Activated naive CD8-positive, alpha-beta T cell treated with anti-CD3 and anti-CD28 coated beads for 36 hours (primary cell): ENCODE results near the gene GDF2. TPM values are rescaled to one million over a fixed set of nuclear protein-coding genes. Genes with fewer than 3 reads are reported as not detected.

ENCODE experiments used
- DNase-seq: peaks from one replicate; pipeline ENCODE4 v3.0.0; 2021
- H3K27ac Mint-ChIP-seq: one replicate; pipeline ENCODE4 v1.8.0; 2022; ENCODE audit warnings: mild to moderate bottlenecking, moderate library complexity, mixed read lengths
- H3K27me3 Mint-ChIP-seq: one replicate; pipeline ENCODE4 v1.8.0; 2022; ENCODE audit warnings: mild to moderate bottlenecking, mixed read lengths
- H3K36me3 Mint-ChIP-seq: one replicate; pipeline ENCODE4 v1.8.0; 2021; ENCODE audit warnings: mild to moderate bottlenecking, mixed read lengths
- H3K4me1 Mint-ChIP-seq: one replicate; pipeline ENCODE4 v1.8.0; 2021; ENCODE audit warnings: mixed read lengths
- H3K4me3 Mint-ChIP-seq: one replicate; pipeline ENCODE4 v1.8.0; 2022; ENCODE audit warnings: mild to moderate bottlenecking, moderate library complexity, mixed read lengths
- H3K9me3 Mint-ChIP-seq: one replicate; pipeline ENCODE4 v1.8.0; 2022; ENCODE audit warnings: mixed read lengths
- total RNA-seq, 2 experiments: library from RNA; stranded (reverse); gene quantifications; one replicate each; pipeline ENCODE4 v1.2.3, GENCODE V29; 2021

Gene GDF2
- total RNA-seq, 2 experiments from 2014 or later = not detected

- H3K36me3 Mint-ChIP-seq = no peaks in the 10 kb centered on the region
- H3K27ac Mint-ChIP-seq = no peak overlapping the region
- H3K4me1 Mint-ChIP-seq = no peaks in the 10 kb centered on the region
- no peak overlapping the region for H3K4me3 Mint-ChIP-seq
- no peaks in the 10 kb centered on the region for H3K9me3 Mint-ChIP-seq
- no peaks in the 10 kb centered on the region for H3K27me3 Mint-ChIP-seq
- DNase-seq = no peak
These were observed 34.9 kb downstream of the GDF2 start for GRCh38 chr10:47357131-47357582.

GRCh38 chr10:47357911-47358310 is 35.7 kb downstream of the GDF2 start:
- no peak overlapping the region for H3K4me3 Mint-ChIP-seq
- H3K4me1 Mint-ChIP-seq = no peaks in the 10 kb centered on the region
- no peak overlapping the region for H3K27ac Mint-ChIP-seq
- H3K36me3 Mint-ChIP-seq = no peaks in the 10 kb centered on the region
- DNase-seq = no peak
- H3K27me3 Mint-ChIP-seq = no peaks in the 10 kb centered on the region
- no peaks in the 10 kb centered on the region for H3K9me3 Mint-ChIP-seq

DNA sequence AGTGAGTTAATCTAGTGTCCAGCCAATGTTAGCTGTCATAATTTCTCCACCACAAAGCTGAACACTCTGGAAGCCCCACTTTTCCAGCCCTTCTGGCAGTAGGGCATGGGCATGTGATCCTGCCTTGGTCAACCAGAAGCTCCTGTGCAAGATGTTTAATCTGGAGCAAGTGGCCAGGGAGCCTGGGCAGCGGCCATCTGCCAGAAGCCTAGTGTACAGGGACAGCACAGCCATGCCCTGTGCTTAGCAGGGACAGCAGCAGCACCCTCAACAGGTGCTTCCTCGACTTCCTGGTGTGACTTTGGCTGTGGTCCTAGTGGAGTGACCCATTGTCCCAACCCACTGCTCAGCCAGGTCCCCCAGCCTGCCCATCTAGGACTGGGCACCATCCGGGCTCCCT is 36.2 kb downstream of the GDF2 start:
- no peak for DNase-seq
- no peak overlapping the region for H3K4me3 Mint-ChIP-seq
- H3K4me1 Mint-ChIP-seq = no peaks in the 10 kb centered on the region
- no peaks in the 10 kb centered on the region for H3K36me3 Mint-ChIP-seq
- H3K27me3 Mint-ChIP-seq = no peaks in the 10 kb centered on the region
- no peak overlapping the region for H3K27ac Mint-ChIP-seq
- no peaks in the 10 kb centered on the region for H3K9me3 Mint-ChIP-seq

DNA sequence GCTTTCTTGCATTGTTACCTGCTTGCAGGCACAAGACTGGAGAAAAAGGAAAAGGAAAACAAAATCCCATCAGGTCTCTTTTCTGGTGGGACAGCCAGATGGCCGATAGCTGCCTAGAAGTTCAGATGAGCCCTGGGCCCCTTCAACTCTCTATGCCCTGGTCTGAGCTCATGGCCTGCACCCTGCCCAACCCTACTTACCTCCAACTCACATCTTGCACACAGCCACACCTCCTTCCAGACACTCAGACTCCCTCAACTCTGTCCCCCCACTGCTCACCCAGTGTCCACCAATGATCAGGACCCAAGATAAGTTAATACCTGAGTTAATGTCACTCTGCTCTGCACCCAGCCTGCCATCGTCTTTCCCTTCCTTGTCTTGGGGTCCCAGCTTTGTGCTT is 36.8 kb downstream of the GDF2 start:
- DNase-seq = no peak
- Mint-ChIP-seq H3K27ac (no peak overlapping the region), H3K27me3 (no peaks in the 10 kb centered on the region), H3K4me1 (no peaks in the 10 kb centered on the region), H3K36me3 (no peaks in the 10 kb centered on the region), H3K4me3 (no peak overlapping the region), H3K9me3 (no peaks in the 10 kb centered on the region)

DNA sequence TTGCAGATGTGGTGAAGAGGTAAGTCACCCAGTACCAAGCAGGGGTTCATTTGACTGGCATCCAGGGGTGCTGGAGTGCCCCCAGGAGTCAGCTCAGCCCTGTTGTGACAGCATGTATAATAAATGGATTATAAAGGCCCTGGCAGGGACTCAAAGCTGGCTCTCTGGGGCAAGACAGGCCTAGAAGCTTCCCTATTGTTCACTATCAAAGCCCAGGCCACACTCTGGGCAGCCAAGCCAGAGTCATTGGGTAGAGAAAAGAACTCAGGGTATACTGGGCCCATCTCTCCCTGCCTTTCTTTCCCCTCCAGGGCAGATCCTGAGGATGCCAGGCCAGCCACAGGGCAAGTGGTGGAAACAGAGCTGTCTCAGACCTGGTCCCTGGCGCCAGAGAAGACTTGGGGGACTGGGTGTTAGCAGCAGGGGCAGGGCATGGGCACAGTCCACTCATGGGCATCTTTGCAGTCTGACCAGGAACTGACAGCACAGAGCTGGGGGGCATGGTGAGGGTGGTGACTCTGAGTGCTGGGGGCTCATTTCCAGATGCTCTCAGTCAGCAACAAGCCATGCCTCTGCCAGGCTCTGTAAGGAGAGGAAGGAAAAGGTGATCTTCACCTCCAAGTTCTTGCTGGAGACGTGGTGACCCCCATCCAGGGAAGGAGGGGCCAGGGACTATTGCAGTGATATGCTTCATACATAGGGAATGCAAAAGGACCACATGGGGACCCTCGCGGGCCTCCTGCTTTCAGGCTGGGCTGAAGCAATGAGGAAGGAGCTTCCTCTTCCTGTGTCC is 37.6 kb downstream of the GDF2 start:
- Mint-ChIP-seq H3K4me1 (no peaks in the 10 kb centered on the region), H3K27me3 (no peaks in the 10 kb centered on the region), H3K9me3 (no peaks in the 10 kb centered on the region), H3K4me3 (no peak overlapping the region), H3K36me3 (no peaks in the 10 kb centered on the region), H3K27ac (no peak overlapping the region)
- DNase-seq = no peak

DNA sequence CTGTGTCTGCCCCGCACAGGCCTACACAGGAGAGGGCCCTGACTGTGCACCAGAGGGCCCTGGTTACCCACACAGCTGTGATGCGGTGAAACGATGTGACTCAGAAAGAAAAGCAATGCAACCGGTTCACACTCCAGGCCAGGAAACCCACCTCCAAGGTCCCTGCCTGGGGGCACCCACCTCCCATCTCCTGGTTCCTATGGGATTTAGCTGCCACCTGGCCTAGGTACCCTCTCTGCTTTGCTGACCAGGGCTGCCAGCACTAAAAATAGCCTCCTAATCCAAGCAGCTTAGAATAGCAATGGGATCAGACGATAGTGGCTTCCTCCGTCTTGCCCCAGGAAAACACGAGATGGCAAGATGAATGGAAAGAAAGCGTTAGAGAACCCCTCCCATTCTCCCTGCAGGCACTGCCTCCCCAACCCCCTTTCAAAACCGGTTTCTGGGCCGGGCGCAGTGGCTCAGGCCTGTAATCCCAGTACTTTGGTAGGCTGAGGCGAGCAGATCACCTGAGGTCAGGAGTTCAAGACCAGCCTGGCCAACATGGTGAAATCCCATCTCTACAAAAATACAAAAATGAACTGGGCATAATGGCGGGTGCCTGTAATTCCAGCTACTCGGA is 38.3 kb downstream of the GDF2 start:
- no peak for DNase-seq
- H3K36me3 Mint-ChIP-seq = no peaks in the 10 kb centered on the region
- H3K9me3 Mint-ChIP-seq = no peaks in the 10 kb centered on the region
- H3K4me1 Mint-ChIP-seq = no peaks in the 10 kb centered on the region
- no peak overlapping the region for H3K27ac Mint-ChIP-seq
- no peak overlapping the region for H3K4me3 Mint-ChIP-seq
- H3K27me3 Mint-ChIP-seq = no peaks in the 10 kb centered on the region

GRCh38 chr10:47361293-47361692 is 39.0 kb downstream of the GDF2 start:
- H3K27ac Mint-ChIP-seq = no peak overlapping the region
- no peaks in the 10 kb centered on the region for H3K4me1 Mint-ChIP-seq
- H3K4me3 Mint-ChIP-seq = no peak overlapping the region
- no peaks in the 10 kb centered on the region for H3K9me3 Mint-ChIP-seq
- H3K36me3 Mint-ChIP-seq = no peaks in the 10 kb centered on the region
- DNase-seq = peak; percentile 26
- no peaks in the 10 kb centered on the region for H3K27me3 Mint-ChIP-seq

GRCh38 chr10:47362199-47362598 is 39.9 kb downstream of the GDF2 start:
- Mint-ChIP-seq H3K36me3 (no peaks in the 10 kb centered on the region), H3K27ac (no peak overlapping the region), H3K27me3 (no peaks in the 10 kb centered on the region), H3K4me3 (no peak overlapping the region), H3K9me3 (no peaks in the 10 kb centered on the region), H3K4me1 (no peaks in the 10 kb centered on the region)
- no peak for DNase-seq

- H3K27ac Mint-ChIP-seq = no peak overlapping the region
- H3K27me3 Mint-ChIP-seq = no peaks in the 10 kb centered on the region
- no peaks in the 10 kb centered on the region for H3K9me3 Mint-ChIP-seq
- DNase-seq = no peak
- H3K36me3 Mint-ChIP-seq = no peaks in the 10 kb centered on the region
- H3K4me3 Mint-ChIP-seq = no peak overlapping the region
- no peaks in the 10 kb centered on the region for H3K4me1 Mint-ChIP-seq
These were observed 41.5 kb downstream of the GDF2 start for GRCh38 chr10:47363781-47364180.

- H3K4me1 Mint-ChIP-seq = no peaks in the 10 kb centered on the region
- no peaks in the 10 kb centered on the region for H3K9me3 Mint-ChIP-seq
- H3K4me3 Mint-ChIP-seq = no peak overlapping the region
- no peak for DNase-seq
- no peak overlapping the region for H3K27ac Mint-ChIP-seq
- H3K27me3 Mint-ChIP-seq = no peaks in the 10 kb centered on the region
- no peaks in the 10 kb centered on the region for H3K36me3 Mint-ChIP-seq
These were observed 42.1 kb downstream of the GDF2 start for GRCh38 chr10:47364366-47364765.

DNA sequence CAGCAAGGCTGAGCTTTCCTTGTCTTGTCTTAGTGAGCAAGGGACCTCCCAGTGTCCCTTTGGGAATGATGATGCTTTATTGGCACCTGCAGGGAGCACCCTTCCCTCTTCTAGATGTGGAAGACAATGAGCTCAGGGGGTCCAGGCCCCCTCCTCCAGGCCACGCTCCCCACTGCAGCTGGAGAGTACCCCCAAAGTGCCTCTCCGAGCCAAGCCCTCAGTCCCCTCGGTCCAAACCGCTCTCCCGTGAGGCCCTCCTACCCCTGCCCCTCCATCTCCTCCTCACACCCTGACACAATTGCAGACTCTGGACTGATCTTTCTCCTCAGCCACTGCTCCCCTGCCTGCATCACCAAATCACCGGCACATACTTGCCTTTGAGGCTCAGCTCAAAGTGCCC is 42.7 kb downstream of the GDF2 start:
- Mint-ChIP-seq H3K27ac (no peak overlapping the region), H3K4me3 (no peak overlapping the region), H3K27me3 (no peaks in the 10 kb centered on the region), H3K4me1 (no peaks in the 10 kb centered on the region), H3K9me3 (no peaks in the 10 kb centered on the region), H3K36me3 (no peaks in the 10 kb centered on the region)
- no peak for DNase-seq

GRCh38 chr10:47365431-47366180 is 43.4 kb downstream of the GDF2 start:
- Mint-ChIP-seq H3K4me1 (no peaks in the 10 kb centered on the region), H3K27ac (no peak overlapping the region), H3K36me3 (no peaks in the 10 kb centered on the region), H3K4me3 (no peak overlapping the region), H3K9me3 (no peaks in the 10 kb centered on the region), H3K27me3 (no peaks in the 10 kb centered on the region)
- DNase-seq = no peak

GRCh38 chr10:47366181-47366631 is 44.0 kb downstream of the GDF2 start:
- no peak for DNase-seq
- Mint-ChIP-seq H3K27me3 (no peaks in the 10 kb centered on the region), H3K4me3 (no peak overlapping the region), H3K4me1 (no peaks in the 10 kb centered on the region), H3K9me3 (no peaks in the 10 kb centered on the region), H3K36me3 (no peaks in the 10 kb centered on the region), H3K27ac (no peak overlapping the region)

DNA sequence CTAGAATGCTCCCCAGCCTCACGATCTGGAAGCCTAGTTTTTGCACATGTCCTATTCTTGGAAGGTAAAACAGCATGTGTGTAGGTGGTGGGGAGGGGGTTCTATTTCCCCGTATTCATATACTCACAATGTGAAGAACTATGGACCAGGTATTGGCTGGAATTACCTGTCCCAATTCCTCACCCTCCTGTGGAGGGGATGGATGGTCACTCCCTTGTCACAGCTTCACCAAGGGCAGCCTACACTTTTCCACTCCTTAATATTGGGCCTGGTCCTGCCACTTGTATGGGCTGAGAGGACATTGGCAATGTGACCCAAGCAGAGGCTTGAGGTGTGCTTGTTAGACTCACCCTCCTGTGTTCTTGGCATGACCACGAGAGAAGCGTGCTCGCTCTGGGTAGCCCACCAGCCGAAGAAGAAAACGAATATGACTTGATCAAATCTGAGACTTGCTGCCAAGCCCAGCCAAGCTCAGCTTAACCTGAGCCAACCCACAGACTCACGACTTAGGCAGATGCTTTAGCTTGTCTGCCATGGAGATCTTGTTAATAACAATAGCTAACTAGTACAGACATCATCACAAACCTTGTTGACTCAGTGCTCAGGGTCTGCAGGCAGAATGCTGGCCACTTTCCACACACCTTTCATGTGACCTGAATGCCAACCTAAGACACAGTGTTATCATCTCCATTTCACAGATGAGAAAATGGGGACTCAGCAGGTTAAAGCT is 44.6 kb downstream of the GDF2 start:
- Mint-ChIP-seq H3K4me1 (no peaks in the 10 kb centered on the region), H3K27me3 (no peaks in the 10 kb centered on the region), H3K27ac (no peak overlapping the region), H3K4me3 (no peak overlapping the region), H3K36me3 (no peaks in the 10 kb centered on the region), H3K9me3 (no peaks in the 10 kb centered on the region)
- DNase-seq = no peak

- Mint-ChIP-seq H3K4me3 (no peak overlapping the region), H3K9me3 (no peaks in the 10 kb centered on the region), H3K4me1 (no peaks in the 10 kb centered on the region), H3K27me3 (no peaks in the 10 kb centered on the region), H3K36me3 (no peaks in the 10 kb centered on the region), H3K27ac (no peak overlapping the region)
- no peak for DNase-seq
These were observed 45.4 kb downstream of the GDF2 start for GRCh38 chr10:47367646-47368045.
